DMS153 treated with DMSO at 0.1 percent for 48 hours (cell line): ENCODE measurements around the gene SVBP.
A peak's percentile ranks its signal among the peaks of the same experiment; 100 is the strongest.

Experiments
- DNase-seq: peaks from one replicate; lab custom pipeline; 2025; ENCODE audit not compliant: unreplicated experiment; lab: John Stamatoyannopoulos, UW

Gene SVBP

DNA sequence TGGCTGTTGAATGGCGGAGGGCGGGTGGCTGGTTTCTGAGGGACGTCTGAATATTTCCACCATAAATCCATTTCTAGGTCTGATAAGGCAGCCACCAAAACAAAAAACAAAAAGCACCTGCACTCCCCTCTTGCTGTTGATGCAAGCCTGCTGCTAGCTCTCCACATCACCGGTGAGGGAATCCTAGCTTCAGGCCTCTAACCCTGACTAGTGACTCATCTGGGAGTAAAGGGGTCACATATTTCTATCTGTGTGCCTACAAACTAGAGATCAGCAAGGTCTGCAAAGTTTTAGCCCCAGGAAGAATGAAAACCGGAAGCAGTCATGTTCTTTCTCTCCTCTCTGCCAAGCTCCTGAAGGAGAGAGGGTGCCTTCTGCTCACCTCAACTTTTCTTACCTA lies 10.6 kb downstream of the SVBP start:
- no peak for DNase-seq

DNA sequence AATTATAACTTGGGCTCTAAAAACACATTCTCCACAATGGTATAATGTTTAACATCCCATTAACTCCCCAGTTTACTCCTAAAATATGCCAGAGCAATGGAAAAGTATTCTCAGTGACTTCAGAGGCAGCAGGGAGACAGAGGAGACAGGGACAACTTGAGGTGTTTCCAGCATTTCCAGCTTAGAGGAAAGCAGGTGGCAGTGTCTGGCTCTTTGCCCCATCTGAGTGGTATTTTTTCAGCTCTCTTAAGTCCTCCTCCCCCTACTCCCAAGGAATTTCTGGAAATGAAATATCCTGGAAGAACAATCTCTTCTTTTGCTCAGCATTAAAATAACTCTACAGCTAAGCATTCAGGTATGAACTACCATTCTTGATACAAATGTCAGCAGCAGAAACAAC lies 11.0 kb downstream of the SVBP start:
- DNase-seq = no peak

DNA sequence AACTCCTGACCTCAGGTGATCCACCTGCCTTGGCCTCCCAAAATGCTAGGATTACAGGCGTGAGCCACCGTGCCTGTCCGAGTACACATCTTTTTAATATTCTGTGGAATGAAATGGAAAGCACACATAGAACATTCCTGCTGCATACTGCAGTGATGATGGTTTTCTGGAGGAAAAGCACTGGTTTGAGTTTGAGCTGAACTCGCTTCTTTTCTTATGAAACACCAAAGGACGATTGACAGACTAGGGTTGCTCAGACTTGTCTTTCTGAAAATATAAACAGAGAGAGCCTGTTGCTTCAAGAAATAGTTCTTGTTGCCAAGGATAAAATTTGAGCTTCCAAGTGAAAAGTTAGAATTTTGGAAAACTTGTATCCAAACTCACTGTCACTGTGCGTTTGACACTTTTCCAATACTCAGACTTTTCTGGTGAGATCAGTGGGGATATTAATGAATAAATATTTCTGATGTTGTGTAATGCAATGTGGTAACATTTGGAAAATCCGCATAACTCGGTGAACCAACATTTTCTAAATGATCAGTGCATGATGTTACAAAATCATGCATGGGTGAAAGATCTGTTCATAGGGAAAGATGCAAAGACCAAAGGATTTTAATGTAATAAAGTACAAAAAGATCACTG lies 15.2 kb downstream of the SVBP start:
- no peak for DNase-seq

DNA sequence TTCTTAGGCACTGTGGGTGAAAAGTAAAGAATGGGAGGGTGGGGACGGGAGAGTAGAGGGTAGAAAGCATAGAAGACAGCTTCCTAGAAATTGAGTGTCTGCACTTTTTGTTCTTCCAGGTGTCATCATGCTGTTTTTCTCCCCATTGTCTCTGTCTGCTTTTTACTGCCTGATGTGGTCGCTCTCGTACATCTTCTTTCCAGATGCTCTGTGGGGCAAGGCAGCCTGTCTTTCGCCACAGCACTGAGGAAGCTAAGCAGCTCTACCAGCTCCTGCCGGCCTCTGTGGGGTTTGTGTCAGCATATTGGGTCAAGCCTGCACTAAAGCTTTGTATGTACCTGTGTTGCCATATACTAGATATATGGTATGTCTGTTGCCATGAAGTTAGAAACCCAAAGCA lies 19.2 kb downstream of the SVBP start:
- DNase-seq = no peak

DNA sequence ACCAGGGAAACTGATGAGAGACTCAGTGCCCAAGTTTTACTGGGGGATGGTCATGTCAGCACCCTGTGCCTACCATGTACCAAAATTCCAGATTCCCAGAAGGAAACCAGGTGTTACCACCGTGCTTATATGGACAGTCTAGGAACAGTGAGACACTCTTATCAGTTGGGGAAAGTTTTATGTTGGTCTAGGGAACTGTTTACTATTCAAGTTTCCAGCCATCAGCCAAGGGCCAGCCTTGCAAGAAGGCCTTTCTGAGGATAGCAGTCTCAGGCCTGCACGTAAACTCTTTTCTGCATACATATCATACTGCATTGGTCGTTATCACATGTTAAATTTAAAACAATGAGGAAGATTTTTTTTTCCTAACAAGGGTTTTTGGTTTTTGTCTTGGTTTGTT lies 19.8 kb downstream of the SVBP start:
- DNase-seq = no peak

DNA sequence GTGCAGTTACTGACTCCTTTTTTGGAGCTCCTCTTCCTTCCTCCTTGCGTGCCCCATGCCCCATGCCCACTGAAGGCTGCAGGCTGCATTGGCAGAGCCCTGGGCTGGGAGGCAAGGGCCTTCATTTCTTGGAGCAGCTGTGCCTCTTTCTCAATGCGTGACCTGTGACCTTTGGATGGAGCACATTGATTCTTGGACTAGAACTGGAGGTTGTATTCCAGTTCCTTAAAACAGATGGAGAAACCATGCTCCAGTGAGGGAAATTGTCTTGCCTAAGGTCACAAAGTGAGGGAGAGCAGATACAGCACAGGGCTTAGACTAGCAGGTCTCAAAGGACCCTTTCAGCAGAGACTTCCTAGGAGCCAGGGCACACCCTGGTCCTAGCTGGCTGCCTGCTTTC lies 23.4 kb downstream of the SVBP start:
- DNase-seq = no peak

DNA sequence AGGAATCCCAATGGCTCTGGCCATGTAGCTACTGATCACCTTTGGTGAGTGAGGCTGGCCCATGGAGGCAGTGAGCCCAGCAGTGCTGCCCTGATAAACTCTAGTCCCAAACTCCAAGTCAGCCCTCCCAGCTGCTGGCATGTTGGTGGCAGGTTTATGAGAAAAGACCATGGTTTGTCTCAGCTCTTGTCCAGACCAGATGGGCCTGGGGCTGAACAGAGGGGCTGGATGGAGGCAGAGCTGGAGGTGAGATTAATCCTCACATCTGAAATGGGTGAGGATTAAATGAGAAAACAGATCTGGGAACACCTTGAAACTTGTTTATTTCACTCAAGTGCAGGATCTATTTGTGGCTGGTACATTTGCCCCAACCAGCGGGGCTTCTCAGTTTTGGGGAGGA lies 29.2 kb downstream of the SVBP start:
- no peak for DNase-seq

DNA sequence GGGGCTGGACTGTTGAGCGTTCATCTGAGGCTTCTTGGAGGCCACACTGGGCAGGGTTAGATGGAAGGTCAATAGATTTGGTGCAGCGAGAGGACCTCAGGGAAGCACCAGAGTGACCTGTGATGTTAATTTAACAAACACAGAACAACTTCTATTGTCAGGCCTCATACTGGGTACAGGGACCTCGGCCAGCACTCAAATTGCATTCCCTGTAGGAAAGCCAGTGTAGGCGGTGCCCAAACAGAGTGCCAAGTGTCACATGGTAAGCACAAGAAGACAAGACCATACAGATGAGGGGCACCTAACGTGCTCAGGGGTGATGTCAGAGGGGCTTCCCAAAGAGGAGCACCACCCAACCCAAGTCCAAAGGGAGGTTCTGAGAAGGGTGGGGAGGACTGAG lies 31.1 kb downstream of the SVBP start:
- DNase-seq = no peak

DNA sequence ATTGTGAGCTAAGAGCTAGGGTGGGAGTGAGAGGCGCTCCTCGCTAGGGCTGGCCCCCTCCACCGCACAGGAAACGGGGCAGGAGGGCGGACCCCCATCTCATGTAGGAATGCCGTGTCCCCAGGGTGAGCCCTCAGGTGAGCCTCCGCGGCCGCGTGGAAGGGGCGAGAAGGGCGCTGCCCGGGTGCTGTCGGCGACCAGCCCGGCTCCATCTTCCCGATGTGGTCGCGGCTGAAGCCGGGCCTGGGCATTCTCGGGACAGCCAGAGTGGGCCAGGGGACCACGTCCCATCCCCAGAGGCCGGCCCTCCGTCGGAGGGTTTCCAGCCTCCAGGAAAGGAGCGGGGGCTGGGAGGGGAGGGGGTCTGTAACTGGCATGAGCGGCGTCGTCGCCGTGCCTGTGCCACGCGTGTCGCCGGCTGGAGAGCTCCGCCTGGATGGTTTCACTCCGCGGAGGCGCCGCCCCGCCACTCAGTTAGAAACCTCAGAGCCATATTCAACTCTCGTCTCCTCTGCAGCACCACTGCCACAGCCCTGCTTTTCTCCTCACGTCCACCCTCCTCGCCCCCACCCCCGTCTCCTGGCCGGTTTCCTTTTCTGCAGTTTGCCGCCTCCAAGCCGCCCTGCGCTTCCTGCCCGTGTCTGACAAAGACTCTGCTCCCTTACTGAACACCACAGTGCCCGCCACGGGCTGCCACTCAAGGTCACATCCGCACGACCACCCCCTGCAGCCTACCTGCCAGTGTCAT lies 32.1 kb downstream of the SVBP start, which contains the start of gene TMEM269:
TSS of gene TMEM269 (plus strand) at position 46 of the 748 bp plus-strand sequence. CDS start 4,903 bp downstream, outside the sequence.
- no peak for DNase-seq

DNA sequence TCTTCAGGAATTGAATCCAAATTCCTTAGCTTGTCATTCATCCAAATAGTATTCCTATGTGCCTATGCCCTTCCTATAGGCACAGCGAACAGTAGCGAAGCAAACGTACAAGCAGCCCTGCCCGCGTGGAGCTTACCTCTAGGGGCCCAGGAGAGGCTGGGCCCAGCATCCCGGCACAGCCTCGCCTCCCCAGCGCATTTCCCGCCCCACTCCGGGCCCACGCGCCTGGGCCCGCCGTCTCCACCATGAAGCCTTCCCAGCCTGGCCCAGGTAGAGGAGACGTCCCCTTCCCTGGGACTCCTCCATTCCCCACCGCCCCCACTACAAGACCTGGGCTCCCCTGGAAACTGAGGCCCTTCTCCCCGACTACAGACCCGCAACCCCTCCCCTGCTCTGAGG lies 32.7 kb downstream of the SVBP start:
- DNase-seq = no peak

DNA sequence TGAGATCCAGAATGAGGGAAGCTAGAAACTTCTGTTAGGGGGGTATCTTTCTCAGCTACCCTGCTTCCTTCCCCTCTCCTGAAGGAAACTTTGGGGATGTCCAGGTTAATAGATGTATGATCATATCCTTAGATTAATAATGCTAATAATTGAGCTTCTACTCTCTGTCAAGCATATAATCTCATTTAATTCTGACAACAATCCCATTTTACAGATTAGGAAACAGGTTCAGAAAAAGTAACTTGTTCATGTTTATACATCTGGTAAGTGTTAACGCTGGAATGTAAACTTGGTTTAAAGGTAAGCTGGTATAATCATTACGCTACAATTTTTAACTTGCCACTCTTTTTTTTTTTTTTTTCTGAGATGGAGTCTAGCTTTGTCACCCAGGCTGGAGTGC lies 34.1 kb downstream of the SVBP start:
- DNase-seq = no peak

DNA sequence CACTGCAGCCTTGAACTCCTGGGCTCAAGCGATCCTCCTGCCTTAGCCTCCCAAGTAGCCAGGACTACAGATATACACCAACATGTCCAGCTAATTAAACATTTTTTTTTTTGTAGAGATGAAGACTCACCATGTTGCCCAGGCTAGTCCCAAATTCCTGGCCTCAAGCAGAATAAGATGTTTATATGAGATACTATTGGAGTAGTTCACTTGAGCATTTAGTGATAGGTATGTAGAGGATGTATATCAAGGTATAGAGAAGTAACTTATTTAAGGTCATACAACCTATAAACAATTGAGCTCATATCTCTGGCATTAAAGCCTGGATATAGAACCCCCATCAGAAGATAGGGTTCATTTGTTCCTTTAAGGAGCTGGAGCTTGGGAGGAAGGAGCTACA lies 37.0 kb downstream of the SVBP start:
- DNase-seq = no peak

DNA sequence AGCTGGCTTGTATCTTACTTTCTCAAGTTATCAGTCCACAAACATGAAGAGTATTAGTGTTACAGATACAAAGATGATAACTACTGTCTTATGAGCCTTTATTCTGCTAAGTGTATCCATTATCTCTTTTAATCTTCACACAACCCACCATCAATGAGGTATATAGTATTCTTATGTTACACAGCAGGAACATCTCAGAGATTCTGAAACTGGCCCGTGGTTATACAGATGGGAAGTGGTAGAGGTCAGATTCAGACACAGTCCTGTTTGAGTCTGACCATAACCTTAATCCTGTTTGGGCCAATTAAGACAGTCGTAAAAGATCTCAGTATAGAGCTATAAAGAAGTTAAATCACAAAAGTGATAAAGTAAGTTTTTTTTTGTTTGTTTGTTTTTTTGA lies 37.5 kb downstream of the SVBP start:
- DNase-seq = no peak

DNA sequence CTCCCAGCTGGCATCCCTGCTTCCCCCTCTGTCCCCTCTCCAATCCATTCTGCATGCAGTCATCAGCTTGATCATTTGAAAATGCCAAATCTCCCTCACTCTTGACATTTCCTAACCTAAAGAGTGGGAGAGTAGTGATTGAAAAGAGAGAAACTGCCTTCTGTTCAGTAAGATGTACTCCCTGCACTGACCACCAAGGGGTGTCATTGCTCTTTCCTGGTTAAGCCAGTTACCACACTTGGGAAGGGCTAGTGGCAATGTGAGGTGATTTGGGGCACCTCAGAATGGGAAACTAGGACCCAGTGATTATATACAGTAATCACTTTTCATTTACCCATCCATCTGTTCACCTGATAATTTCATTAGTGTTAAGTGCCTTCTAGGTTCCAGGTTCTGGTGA lies 39.3 kb downstream of the SVBP start:
- DNase-seq = peak; percentile 40

DNA sequence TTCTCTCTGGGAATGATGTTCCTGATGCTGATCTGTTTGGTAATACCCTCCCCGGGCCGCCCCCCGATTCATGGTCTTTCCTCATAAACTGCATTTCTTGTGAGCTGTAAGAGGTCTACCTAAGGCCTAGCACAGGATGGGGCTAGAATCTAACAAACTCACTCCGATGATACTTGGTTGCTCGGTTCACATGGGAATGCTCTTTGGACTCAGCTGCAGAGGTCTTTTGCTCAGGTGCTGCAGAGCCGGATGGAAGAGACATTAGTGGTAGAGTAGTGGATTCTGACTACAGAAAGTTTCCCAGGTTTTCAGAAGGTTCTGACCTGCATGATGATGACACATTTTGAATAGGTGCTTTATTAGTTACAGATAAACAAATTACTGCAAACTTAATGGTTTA lies 40.7 kb downstream of the SVBP start:
- DNase-seq = no peak

DNA sequence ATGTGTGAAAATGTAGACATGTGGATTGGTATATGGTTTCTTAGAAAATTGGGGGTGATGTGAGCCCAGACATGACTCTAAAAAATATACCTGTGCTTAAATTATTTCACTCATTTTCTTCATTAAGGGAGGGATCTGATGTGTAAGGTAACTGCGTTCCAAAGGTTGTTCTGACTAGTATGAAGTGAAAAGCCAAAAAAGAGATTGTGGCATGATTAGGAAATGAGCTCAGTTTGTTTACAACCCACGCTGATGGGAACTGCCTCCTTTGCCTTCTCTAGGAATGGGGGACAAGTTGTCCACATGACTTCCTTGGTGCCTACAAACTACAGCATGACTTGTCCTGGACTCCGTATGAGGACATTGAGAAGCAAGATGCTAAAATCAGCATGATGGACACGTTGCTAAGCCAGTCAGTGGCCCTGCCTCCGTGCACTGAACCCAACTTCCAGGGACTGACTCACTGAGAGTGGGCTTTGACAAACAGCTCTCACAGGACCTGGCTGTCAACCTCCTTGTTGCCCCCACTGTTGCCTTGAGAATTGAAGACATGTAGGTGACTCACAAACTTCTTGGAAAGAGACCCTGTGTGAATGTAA lies 42.2 kb downstream of the SVBP start:
- no peak for DNase-seq

DNA sequence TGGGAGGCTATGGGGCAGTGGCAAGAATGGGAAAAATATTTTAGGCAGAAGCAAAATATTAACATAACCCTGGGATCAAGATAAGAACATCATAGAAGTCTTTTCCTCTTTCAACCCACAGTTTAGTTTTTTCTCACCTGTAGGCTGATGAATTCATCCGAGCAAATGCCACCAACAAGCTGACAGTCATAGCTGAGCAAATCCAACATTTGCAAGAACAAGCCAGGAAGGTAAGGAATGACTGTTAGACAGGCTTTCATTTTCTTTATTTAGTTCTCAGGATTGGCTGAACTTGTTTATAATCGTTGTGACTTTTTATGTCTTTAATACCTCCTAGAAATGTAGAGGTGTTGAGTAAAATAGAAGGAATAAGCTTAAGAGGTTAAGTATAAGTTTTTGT lies 43.8 kb downstream of the SVBP start:
- no peak for DNase-seq

DNA sequence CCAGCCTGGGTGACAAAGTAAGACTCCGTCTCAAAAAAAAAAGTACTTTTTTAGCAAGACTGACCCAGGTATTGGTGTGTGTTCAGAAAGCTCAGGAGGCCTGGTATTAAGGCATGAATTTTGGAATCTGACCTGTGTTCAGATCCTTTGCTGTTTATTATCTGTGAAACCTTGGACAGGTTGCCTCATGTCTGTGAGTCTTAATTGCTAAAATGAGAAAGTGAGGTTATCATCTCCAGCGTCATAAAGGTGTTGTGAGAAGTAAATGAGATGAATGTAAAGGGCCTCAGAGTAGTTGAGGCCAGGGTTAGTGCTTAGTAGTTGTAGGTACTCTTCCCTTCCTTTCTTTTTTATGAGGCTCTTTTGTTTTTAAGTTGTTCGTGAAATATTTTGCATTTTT lies 47.4 kb downstream of the SVBP start:
- no peak for DNase-seq

DNA sequence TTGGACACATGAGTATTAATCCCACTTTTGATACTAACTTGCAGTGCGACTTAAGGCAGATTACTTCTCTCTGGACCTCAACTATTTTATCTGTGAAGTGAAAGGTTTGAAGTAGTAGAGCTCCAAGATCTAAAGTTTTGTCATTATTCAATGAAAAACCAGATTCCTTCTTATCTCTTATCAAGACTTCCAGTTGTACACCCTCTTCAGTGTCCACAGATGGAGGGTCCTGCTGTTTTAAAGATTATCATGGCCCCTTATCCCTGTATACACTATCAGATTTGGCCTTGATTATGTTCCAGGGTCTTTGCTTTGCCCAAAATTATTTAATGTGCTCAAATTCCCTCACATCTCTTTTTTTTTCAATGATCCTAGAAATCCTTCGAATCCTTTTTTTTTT lies 49.0 kb downstream of the SVBP start:
- no peak for DNase-seq

DNA sequence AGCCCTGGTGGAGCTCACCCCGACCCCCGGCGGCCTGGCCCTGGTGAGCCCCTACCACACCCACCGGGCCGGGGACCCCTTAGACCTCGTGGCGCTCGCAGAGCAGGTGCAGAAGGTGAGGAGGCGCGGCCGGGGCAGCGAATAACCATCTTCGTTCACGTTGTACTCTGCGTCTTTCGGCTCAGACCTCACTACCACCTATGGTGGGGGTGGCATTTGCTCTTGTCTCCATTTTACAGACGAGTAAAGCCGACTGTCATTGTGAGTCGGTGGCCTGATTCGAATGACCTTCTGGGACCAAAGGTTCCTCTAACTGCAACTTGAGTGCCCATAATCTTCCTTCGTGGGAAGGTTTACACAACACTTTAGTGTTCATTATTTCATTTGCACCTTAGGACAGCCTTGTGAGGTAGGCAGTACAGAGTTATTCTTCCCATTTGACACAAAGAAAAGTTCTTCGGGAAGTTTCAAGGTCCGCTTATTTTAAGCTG lies 49.6 kb downstream of the SVBP start:
- no peak for DNase-seq

DNA sequence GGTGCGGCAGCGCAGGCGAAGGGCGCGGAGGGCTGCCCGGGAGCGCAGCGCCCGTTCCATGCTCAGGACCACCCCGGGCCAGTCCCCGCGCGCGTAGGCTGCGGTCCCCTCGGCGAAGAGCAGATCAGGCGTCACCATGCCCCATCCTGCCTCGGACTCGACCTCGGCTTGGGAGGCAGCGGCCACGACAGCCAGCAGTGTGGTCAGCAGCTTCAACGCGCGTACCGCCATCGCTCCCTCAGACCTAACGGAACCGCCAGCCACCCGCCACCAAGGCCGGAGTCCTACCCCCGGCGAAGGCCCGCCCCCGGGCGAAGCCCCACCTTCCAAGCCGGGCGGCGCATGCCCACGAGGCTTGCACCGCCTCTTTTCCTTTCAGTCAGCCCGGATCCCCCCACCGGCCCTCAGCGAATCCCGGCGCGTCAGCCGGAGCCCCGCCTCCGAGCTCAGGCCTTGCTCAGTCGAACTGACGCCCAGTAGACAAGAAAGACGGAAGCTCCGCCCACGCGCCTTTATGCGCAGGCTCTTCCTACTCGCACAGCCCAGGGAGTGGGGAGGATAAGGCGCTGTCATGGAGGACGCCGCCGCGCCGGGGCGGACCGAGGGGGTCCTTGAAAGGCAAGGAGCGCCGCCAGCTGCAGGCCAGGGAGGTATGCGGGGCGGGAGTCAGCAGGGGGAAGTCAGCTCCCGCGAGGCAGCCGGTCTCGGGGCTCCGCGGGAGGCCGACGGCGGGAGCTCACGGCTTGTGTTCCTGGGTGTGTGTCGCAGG lies 50.3 kb downstream of the SVBP start, which contains the start of the genes C1orf50 and P3H1:
TSS of gene C1orf50 (plus strand) at position 509 of the 769 bp plus-strand sequence. CDS start at position 572, 63 bp downstream.
TSS of gene P3H1 (minus strand) at position 288 of the 769 bp plus-strand sequence. CDS start at position 231, 57 bp downstream.
- DNase-seq = peak; percentile 99
